ENCODE data around the gene TANGO2.

The TANGO2 gene

DNA sequence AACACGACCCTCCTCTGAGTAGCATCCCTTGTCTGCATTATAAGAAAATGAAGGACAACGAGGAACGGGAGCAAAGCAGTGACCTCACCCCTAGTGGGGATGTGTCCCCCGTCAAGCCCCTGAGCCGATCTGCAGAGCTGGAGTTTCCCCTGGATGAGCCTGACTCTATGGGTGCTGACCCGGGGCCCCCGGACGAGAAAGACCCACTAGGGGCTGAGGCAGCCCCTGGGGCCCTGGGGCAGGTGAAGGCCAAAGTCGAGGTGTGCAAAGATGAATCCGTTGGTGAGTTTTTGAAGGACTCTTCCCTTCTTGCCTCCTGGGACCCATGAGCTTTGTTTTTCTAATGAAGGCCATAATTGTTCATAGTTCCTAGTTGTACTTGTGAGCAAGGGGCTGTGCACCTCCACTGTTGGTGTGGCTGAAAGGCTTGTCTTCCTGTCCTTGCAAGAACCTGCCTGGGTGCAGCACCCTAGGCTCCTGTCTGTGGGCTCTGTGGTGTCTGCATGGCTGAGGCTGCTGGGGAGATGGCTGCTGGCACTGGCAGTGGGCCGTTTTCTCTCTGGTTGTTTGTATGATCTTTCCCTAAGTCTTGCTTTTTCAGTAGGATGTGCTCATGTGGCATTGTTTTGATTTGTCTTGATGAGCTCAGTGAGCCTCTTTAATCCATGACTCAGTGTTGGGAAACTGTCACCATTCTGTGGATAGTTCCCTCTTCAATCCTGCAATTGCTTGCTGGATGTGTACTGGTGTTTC lies 69.2 kb downstream of the TANGO2 start:
- no peak for DNase-seq

- DNase-seq: no peak
Observed at GRCh38 chr22:20090730-20091240, 69.9 kb downstream of the TANGO2 start.

GRCh38 chr22:20091690-20092476 lies 71.0 kb downstream of the TANGO2 start:
- DNase-seq: peak; percentile 39

GRCh38 chr22:20092477-20092854 lies 71.6 kb downstream of the TANGO2 start:
- DNase-seq: no peak

DNA sequence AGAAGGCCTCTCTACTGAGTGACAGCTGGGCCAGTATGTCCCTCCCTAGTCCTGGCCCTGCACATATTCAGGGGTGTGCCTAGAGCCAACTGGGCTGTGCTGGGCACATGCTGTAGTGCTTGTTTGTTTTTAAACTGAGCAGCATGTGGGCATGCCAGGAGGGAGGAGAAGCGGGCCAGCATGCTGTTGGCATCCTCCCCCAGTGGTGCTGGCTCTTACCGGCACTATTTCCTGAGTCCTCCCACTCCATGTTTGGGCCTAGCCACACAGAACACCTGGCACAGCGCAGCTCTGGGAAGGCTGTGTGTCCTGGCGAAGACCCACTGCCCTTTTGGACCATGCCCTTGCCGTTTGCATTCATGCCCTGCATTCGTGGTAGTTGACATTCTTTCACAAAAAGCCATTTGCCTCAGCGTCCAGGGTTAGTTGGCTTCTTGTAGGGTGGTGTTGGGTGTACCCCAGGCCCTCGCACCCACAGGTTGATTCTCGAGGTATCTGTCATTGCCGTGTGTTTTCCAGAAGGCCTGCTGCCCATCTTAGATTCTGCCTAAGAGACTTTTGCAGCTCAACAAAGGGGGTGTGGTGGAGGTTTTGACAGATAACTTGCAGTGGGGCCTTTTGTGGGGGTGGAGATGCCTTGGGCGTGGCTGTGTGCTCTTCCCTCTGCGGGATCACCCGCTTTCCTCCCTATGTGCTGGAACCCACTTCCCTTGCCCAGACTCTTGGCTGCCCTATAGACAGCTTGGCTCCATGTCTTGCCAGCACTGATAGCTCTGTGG lies 72.7 kb downstream of the TANGO2 start:
- DNase-seq: no peak

DNA sequence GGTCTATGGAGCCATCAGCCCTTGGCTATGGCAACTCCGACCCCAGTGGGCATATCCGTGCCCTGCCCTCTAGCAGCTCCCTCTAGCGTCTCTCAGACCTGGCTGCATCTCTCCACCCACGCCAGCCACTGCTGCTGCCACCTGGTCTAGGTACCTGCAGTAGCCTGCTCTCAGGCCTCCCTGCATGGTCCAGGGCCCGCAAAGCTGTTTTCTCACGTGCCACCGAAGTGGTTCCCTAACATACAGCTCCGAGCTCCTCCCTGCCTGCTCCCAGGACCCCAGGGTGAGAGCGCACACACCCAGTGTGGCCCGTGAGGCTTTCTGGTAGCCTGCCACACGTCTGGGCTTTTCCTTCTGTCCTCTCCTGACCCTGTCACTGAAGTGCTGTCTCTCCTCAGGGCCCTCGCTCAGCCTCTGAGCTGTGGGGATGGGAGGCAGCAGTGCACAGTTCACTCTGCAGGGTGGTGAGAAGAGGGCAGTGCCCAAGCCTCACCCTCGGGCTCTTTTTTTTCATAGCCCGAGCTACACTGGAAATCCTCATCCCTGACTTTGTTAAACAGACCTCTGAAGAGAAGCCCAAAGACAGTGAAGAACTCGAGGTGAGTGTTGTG lies 73.4 kb downstream of the TANGO2 start:
- DNase-seq: no peak

DNA sequence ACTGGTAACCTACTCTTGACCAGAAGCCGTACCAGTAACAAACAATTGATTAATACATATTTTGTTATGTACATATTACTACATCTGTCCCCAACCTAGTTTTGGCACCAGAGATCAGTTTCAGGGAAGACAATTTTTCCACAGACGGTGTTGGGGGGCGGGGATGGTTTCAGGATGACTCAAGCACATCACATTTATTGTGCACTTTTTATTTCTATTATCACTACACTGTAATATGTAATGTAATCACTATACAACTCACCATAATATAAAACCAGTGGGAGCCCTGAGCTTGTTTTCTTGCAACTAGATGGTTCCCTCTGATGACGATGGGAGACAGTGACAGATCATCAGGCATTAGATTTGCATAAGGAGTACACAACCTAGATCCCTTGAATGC lies 74.6 kb downstream of the TANGO2 start:
- DNase-seq: no peak

DNA sequence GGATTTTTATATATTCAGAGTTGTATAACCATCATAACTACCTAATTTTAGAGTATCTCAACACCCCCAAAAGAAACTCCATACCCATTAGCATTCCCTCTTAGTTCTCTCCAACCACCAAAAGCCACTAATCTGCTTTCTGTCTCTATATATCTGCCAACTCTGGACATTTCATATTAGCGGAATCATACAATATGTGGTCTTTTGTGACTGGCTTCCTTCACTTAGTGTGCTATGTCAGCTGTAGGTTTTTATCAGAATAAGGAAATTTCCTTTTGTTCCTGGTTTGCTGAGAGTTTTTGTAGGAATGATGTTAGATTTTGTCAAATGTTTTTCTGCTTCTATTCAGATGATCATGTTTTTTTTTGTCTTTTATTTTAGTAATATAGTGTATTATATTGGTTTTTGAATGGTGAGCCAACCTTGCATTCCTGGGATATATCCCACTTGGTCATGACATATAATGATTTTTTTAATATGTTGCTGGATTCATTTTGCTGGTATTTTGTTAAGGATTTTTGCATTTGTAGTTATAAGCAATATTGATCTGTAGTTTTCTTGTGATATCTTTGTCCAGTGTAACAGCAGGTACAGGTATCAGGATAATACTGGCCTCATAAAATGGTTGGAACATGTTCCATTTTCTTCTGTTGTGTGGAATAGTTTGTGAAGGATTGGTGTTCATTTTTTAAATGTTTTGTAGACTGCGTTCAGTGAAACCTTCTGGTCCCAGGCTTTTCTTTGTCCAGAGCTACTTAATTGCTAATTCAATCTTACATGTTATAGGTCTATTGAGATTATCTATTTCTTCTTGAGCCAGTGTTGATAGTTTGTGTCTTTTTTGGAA lies 75.9 kb downstream of the TANGO2 start:
- no peak for DNase-seq

- DNase-seq: no peak
Observed at GRCh38 chr22:20099099-20099711, 78.3 kb downstream of the TANGO2 start.

DNA sequence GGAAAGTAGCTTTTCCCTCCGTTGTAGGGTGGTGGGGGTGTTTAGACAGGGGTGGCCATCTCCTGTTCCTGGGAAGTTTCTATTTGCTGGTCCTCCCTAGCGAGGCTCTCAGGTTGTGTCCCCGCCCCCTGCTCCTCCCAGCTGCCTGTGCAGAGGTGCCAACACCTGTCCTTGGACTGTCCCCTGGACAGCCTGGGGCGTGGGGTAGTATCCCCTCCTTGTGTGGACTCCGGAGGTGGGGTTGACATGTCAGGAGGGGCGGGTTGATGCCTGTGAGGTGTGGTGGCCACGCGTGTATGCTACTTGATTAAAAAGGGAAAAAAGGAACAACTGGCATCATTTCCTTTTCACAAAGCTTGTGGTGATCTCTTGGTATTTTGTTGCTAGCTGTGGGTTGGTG lies 80.7 kb downstream of the TANGO2 start:
- DNase-seq: no peak

- no peak for DNase-seq
Observed at GRCh38 chr22:20102203-20102780, 81.4 kb downstream of the TANGO2 start.

GRCh38 chr22:20105456-20106204 lies 84.7 kb downstream of the TANGO2 start:
- DNase-seq: no peak

DNA sequence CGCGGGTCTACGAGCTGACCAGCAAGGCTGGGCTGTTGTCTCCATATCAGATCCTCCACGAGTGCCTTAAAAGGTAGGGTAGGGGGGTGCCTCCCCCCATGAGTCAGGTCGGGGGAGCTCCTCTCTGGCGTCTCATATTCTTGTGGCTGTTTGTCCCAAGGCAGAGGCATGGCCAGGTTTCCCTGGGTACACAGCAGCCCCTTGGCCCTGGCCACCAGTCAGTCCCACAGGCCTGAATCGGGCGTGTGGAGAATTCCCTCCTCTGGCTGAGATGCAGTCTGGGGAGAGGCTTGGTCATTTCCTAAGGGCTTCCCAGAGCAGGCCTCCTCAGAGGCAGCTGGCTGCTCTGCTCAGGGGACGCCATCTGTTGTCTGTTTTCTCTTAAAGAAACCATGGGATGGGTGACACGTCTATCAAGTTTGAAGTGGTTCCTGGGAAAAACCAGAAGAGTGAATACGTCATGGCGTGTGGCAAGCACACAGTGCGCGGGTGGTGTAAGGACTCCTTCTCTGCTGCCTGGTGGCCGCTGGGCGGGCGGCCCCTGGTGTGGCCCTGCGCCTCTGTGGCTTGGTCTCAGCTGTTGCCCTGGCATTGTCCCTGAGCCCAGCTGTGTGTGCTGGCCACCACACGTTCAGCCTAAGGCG lies 85.4 kb downstream of the TANGO2 start:
- no peak for DNase-seq

DNA sequence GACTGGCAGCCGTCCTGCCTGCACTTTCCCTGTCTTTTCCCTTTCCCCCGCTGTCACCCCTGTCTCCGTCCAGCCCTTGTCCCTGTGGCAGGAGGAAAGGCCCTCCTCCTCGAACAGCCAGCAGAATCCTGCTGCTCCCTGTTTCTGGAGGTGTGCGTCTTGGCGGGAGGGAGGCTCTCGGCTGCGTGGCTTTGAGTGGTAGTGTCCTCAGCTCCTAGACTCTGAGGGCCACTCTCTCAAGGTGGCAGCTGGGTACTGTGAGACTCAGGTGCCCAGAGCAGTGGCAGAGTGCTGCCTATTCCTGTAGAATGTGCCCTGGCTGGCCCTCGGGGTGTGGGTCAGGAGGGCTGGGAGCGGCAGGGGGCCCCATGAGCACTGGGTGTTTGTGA lies 85.9 kb downstream of the TANGO2 start:
- DNase-seq: no peak

DNA sequence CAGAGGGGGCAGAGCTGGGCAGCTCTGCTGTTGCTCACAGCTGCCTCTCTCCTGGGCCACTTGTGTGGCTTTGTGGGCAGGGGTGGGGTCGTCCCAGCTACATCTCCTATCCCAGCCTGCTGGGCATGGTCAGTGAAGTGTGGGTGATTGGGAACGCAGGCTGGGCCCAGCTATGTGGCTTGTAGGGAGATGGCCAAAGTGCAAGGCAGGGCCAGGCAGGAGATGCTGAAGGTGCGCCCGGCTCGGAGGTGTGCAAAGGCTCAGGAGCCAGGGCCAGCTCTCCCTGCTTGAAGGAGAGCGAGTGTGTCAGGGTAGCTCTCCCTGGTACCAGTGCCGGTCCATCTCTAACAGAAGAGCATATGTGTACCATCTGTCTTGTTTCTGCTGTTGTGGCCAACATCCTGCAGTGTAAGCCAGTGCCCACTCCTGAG lies 86.6 kb downstream of the TANGO2 start:
- DNase-seq: no peak

- no peak for DNase-seq
Observed at GRCh38 chr22:20107951-20108756, 87.2 kb downstream of the TANGO2 start.

- no peak for DNase-seq
Observed at GRCh38 chr22:20108757-20109230, 87.9 kb downstream of the TANGO2 start.
